Sigmoid colon (tissue), 7 donors: ENCODE results near the gene ABCC4. TPM values are rescaled to one million over a fixed set of nuclear protein-coding genes. Genes with fewer than 3 reads are reported as not detected.

Experiments used
- DNase-seq: peaks from one replicate; pipeline ENCODE4 v3.0.0-alpha.2; 2019
- H3K27ac ChIP-seq, 4 donors: fragments of 200-600 bp; sonication (generic); one replicate each; pipeline ENCODE4 v1.5.1; 2016 to 2019; ENCODE audit warnings: mild to moderate bottlenecking in 1 of 4
- H3K27me3 ChIP-seq, 3 donors: fragments of 200-600 bp; sonication (generic); one replicate each; pipeline ENCODE4 v1.5.1; 2019; ENCODE audit warnings: mild to moderate bottlenecking in 1 of 3
- H3K36me3 ChIP-seq, 4 donors: fragments of 200-600 bp; sonication (generic); one replicate each; pipeline ENCODE4 v1.5.1; 2016 to 2019
- H3K4me1 ChIP-seq, 4 donors: fragments of 200-600 bp; sonication (generic); one replicate each; pipeline ENCODE4 v1.5.1; 2017 to 2019
- H3K4me3 ChIP-seq, 4 donors: fragments of 200-600 bp; sonication (generic); one replicate each; pipeline ENCODE4 v1.5.1; 2017 to 2019; ENCODE audit warnings: mild to moderate bottlenecking in 2 of 4, moderate library complexity in 1 of 4
- H3K9me3 ChIP-seq, 4 donors: fragments of 200-600 bp in 3 of 4; sonication (generic) in 3 of 4; one replicate each; pipeline versions ENCODE4 v1.5.1 to v1.6.1; 2013 to 2019
- CTCF ChIP-seq, 4 experiments: fragments of 450-650 bp in 3 of 4; fragments of 200-600 bp in 1 of 4; IDR thresholded peaks; one replicate each; pipeline ENCODE4 v1.5.1; 2016 to 2019; ENCODE audit warnings: antibody characterized with exemption in 4 of 4, mild to moderate bottlenecking in 3 of 4, moderate library complexity in 2 of 4
- EP300 ChIP-seq, 4 donors: sonication (generic); formaldehyde crosslinking; IDR thresholded peaks; one replicate each; pipeline ENCODE4 v1.6.1; 2017; ENCODE audit warnings: antibody characterized with exemption in 4 of 4
- POLR2A ChIP-seq, 2 donors: fragments of 450-650 bp; IDR thresholded peaks; one replicate each; pipeline ENCODE4 v1.6.1; 2016; ENCODE audit warnings: antibody characterized with exemption in 2 of 2, mild to moderate bottlenecking in 2 of 2, moderate library complexity in 2 of 2
- POLR2AphosphoS5 ChIP-seq, 4 donors: sonication (generic); formaldehyde crosslinking; IDR thresholded peaks; one replicate each; pipeline ENCODE4 v1.6.1; 2017; ENCODE audit warnings: antibody characterized with exemption in 4 of 4
- WGBS, 2 donors: extraction: QIAGEN DNeasy Blood & Tissue Kit; methylation state at CpG; one replicate each; pipeline ENCODE4 v1.1.7; 2013; 5-methylcytosine and 5-hydroxymethylcytosine counted together
- intact Hi-C: fragments of 100-400 bp; cut with DNase I; formaldehyde crosslinking; loops from one replicate; pipeline ENCODE4 v1.15.1; 2023
- polyA plus RNA-seq, 3 donors: library from polyadenylated mRNA; stranded (reverse); fragments of 200-250 nt; gene quantifications; one replicate each; pipeline ENCODE4 v1.2.3, GENCODE V29; 2013
- total RNA-seq, 4 donors: library from RNA; depleted of rRNA; stranded (reverse); fragments of >200 nt; gene quantifications; one replicate each; pipeline ENCODE4 v1.1.0, GENCODE V29; 2016
- donor health status: healthy with polysubstance abuse.
- donor health status: Bipolar disorder and iron deficiency.
- donor health status: healthy.

Gene ABCC4
- total and polyA plus RNA-seq, 7 donors: 1.2 to 56.3 (median 24.3) TPM

GRCh38 chr13:95250961-95251360 is 50.3 kb downstream of the ABCC4 start:
- intact Hi-C loops: no loop called here
- peaks cover 0 to 6% (median 4%) of the 10 kb centered on the region in 4 donors for H3K4me1 ChIP-seq
- H3K9me3 ChIP-seq: no peaks in the 10 kb centered on the region
- H3K27me3 ChIP-seq: no peaks in the 10 kb centered on the region
- TF ChIP-seq POLR2A (IDR thresholded peaks at IDR 0.05) (no peak), CTCF (IDR thresholded peaks at IDR 0.05) (no peak), POLR2AphosphoS5 (IDR thresholded peaks at IDR 0.05) (no peak), EP300 (IDR thresholded peaks at IDR 0.05) (no peak)
- no peak for DNase-seq
- H3K4me3 ChIP-seq: no peak overlapping the region
- H3K27ac ChIP-seq: no peak overlapping the region
- WGBS, 2 donors: 90 to 96% methylated on average over 1 of the region's 1 CpG
- H3K36me3 ChIP-seq: peaks cover 0 to 16% (median 5%) of the 10 kb centered on the region in 4 donors

GRCh38 chr13:95248953-95249352 is 52.3 kb downstream of the ABCC4 start:
- intact Hi-C loops: no loop called here
- no peaks in the 10 kb centered on the region for H3K4me1 ChIP-seq
- no peaks in the 10 kb centered on the region for H3K27me3 ChIP-seq
- no peak overlapping the region for H3K4me3 ChIP-seq
- no peak overlapping the region for H3K27ac ChIP-seq
- H3K36me3 ChIP-seq: peaks cover 0 to 17% (median 5%) of the 10 kb centered on the region in 4 donors
- TF ChIP-seq POLR2AphosphoS5 (IDR thresholded peaks at IDR 0.05) (no peak), EP300 (IDR thresholded peaks at IDR 0.05) (no peak), POLR2A (IDR thresholded peaks at IDR 0.05) (no peak), CTCF (IDR thresholded peaks at IDR 0.05) (no peak)
- no peaks in the 10 kb centered on the region for H3K9me3 ChIP-seq
- DNase-seq: no peak
- 96 to 97% methylated on average over 2 of the region's 2 CpGs for WGBS, 2 donors

GRCh38 chr13:95247852-95248251 is 53.4 kb downstream of the ABCC4 start:
- intact Hi-C loops: no loop called here

GRCh38 chr13:95247171-95247570 is 54.1 kb downstream of the ABCC4 start:
- no peak for DNase-seq
- no peaks in the 10 kb centered on the region for H3K4me1 ChIP-seq
- H3K27ac ChIP-seq: no peak overlapping the region
- no peaks in the 10 kb centered on the region for H3K27me3 ChIP-seq
- WGBS, 2 donors: 70% methylated on average over 4 of the region's 4 CpGs
- H3K4me3 ChIP-seq: no peak overlapping the region
- TF ChIP-seq POLR2A (IDR thresholded peaks at IDR 0.05): no peak
- no peak for TF ChIP-seq POLR2AphosphoS5 (IDR thresholded peaks at IDR 0.05)
- TF ChIP-seq EP300 (IDR thresholded peaks at IDR 0.05): no peak
- TF ChIP-seq CTCF (IDR thresholded peaks at IDR 0.05): no peak
- H3K36me3 ChIP-seq: peaks cover 0 to 17% (median 5%) of the 10 kb centered on the region in 4 donors
- intact Hi-C loops: no loop called here
- H3K9me3 ChIP-seq: no peaks in the 10 kb centered on the region

More at GRCh38 chr13:95247852-95248251, 53.4 kb downstream of the ABCC4 start:
- DNase-seq: no peak
- WGBS, 2 donors: 83 to 87% methylated on average over 2 of the region's 2 CpGs
- no peak overlapping the region for H3K4me3 ChIP-seq
- no peaks in the 10 kb centered on the region for H3K4me1 ChIP-seq
- peaks cover 0 to 17% (median 5%) of the 10 kb centered on the region in 4 donors for H3K36me3 ChIP-seq
- H3K9me3 ChIP-seq: no peaks in the 10 kb centered on the region
- no peak overlapping the region for H3K27ac ChIP-seq
- no peaks in the 10 kb centered on the region for H3K27me3 ChIP-seq
- no peak for TF ChIP-seq CTCF (IDR thresholded peaks at IDR 0.05)
- no peak for TF ChIP-seq EP300 (IDR thresholded peaks at IDR 0.05)
